SU-DHL-6 (cell line): Measurements from ENCODE around the gene PLEKHA8.

ENCODE experiments used
- H2AFZ ChIP-seq: fragments of 200-600 bp; sonication (generic); 2 replicates; pipeline ENCODE4 v1.6.1; 2014; ENCODE audit warnings: low read depth, mild to moderate bottlenecking, moderate library complexity, mixed read lengths, antibody characterized with exemption, low read length; ENCODE audit not compliant: severe bottlenecking
- H3F3A ChIP-seq: fragments of 200-600 bp; shearing (Covaris generic); 2 replicates; pipeline ENCODE4 v1.6.0; 2016; ENCODE audit warnings: antibody characterized with exemption, mild to moderate bottlenecking; ENCODE audit not compliant: insufficient read depth
- H3K27ac ChIP-seq: fragments of 200-600 bp; sonication (generic); 2 replicates; pipeline ENCODE4 v1.5.1; 2016; ENCODE audit warnings: low read depth, mild to moderate bottlenecking, low read length, moderate library complexity, mixed read lengths
- H3K27me3 ChIP-seq: fragments of 200-600 bp; sonication (generic), shearing (Covaris generic); 2 replicates; pipeline ENCODE4 v1.6.0; 2014; ENCODE audit warnings: mild to moderate bottlenecking, low read length
- H3K36me3 ChIP-seq: fragments of 200-600 bp; sonication (generic); 2 replicates; pipeline ENCODE4 v1.6.1; 2014; ENCODE audit warnings: mild to moderate bottlenecking, low read length, mixed read lengths
- H3K4me2 ChIP-seq: fragments of 300-600, 200-600 bp; shearing (Covaris generic), sonication (generic); 2 replicates; pipeline ENCODE4 v1.6.0; 2014; ENCODE audit warnings: low read length, low read depth, mild to moderate bottlenecking; ENCODE audit not compliant: poor library complexity, severe bottlenecking
- H3K4me3 ChIP-seq: fragments of 200-600 bp; sonication (generic); 2 replicates; pipeline ENCODE4 v1.5.1; 2014; ENCODE audit warnings: antibody characterized with exemption, low read length, mild to moderate bottlenecking, mixed read lengths; ENCODE audit not compliant: insufficient read depth, poor library complexity, severe bottlenecking
- H3K79me2 ChIP-seq: fragments of 200-600 bp; sonication (generic); 2 replicates; pipeline ENCODE4 v1.6.1; 2014; ENCODE audit warnings: mild to moderate bottlenecking, low read length, moderate library complexity; ENCODE audit not compliant: insufficient read depth
- H3K9ac ChIP-seq: fragments of 200-600 bp; sonication (generic); 2 replicates; pipeline ENCODE4 v1.7.0; 2014; ENCODE audit warnings: mild to moderate bottlenecking, low read length
- H3K9me2 ChIP-seq: fragments of 200-600 bp; sonication (generic); replicated peaks from 2 replicates; pipeline ENCODE4 v1.6.1; 2014; ENCODE audit warnings: low read length; ENCODE audit not compliant: insufficient read depth
- H3K9me3 ChIP-seq: fragments of 200-600 bp; sonication (generic); 2 replicates; pipeline ENCODE4 v1.6.1; 2014; ENCODE audit warnings: low read length, mixed read lengths; ENCODE audit not compliant: insufficient read depth
- H4K20me1 ChIP-seq: fragments of 200-600 bp; sonication (generic); 2 replicates; pipeline ENCODE4 v1.6.1; 2014; ENCODE audit warnings: low read depth, mild to moderate bottlenecking, antibody characterized with exemption, low read length, moderate library complexity, mixed read lengths
- CTCF ChIP-seq: fragments of 200-600 bp; sonication (generic); IDR thresholded peaks from one replicate; pipeline ENCODE4 v1.5.1; 2017; ENCODE audit warnings: antibody characterized with exemption, mild to moderate bottlenecking, low read length, moderate library complexity; ENCODE audit not compliant: insufficient read depth, poor library complexity, severe bottlenecking
- EZH2phosphoT487 ChIP-seq: fragments of 200-600 bp; sonication (generic), shearing (Covaris generic); conservative IDR thresholded peaks from 2 replicates; pipeline ENCODE4 v1.6.1; 2018; ENCODE audit warnings: mild to moderate bottlenecking, antibody characterized with exemption, low read length, moderate library complexity, mixed read lengths

The PLEKHA8 gene

GRCh38 chr7:30136743-30137485, 108.7 kb downstream of the PLEKHA8 start:
- Histone ChIP-seq H3K4me3 (no peak overlapping the region), H3K9me2 (no peaks in the 10 kb centered on the region), H3K9ac (no peak overlapping the region), H3K9me3 (no peaks in the 10 kb centered on the region), H4K20me1 (no peaks in the 10 kb centered on the region), H3F3A (0 out of 2 replicates have a peak, but pooled peaks cover 6% of the 10 kb centered on the region), H3K27me3 (no peaks in the 10 kb centered on the region), H2AFZ (no peak overlapping the region), H3K79me2 (no peaks in the 10 kb centered on the region), H3K4me2 (no peak overlapping the region), H3K36me3 (no peaks in the 10 kb centered on the region), H3K27ac (no peak overlapping the region)
- TF ChIP-seq CTCF (no peak), EZH2phosphoT487 (no peak)

- Histone ChIP-seq H3K36me3 (no peaks in the 10 kb centered on the region), H3K9me3 (no peaks in the 10 kb centered on the region), H3F3A (0 out of 2 replicates have a peak, but pooled peaks cover 6% of the 10 kb centered on the region), H2AFZ (no peak overlapping the region), H3K9ac (no peak overlapping the region), H3K27me3 (no peaks in the 10 kb centered on the region), H3K9me2 (no peaks in the 10 kb centered on the region), H3K4me3 (no peak overlapping the region), H3K79me2 (no peaks in the 10 kb centered on the region), H4K20me1 (no peaks in the 10 kb centered on the region), H3K4me2 (no peak overlapping the region), H3K27ac (no peak overlapping the region)
- TF ChIP-seq CTCF (no peak), EZH2phosphoT487 (no peak)
These were observed 111.7 kb downstream of the PLEKHA8 start for GRCh38 chr7:30139836-30140384.

GRCh38 chr7:30140456-30140855, 112.2 kb downstream of the PLEKHA8 start:
- TF ChIP-seq CTCF, result no peak
- TF ChIP-seq EZH2phosphoT487, result no peak
- Histone ChIP-seq H3K4me3 (no peak overlapping the region), H3K79me2 (no peaks in the 10 kb centered on the region), H4K20me1 (no peaks in the 10 kb centered on the region), H3F3A (0 out of 2 replicates have a peak, but pooled peaks cover 6% of the 10 kb centered on the region), H3K4me2 (no peak overlapping the region), H2AFZ (no peak overlapping the region), H3K9me2 (no peaks in the 10 kb centered on the region), H3K9me3 (no peaks in the 10 kb centered on the region), H3K27ac (no peak overlapping the region), H3K36me3 (no peaks in the 10 kb centered on the region), H3K9ac (no peak overlapping the region), H3K27me3 (no peaks in the 10 kb centered on the region)
